ENCODE results near the gene GALNT11. TPM values are rescaled to one million over a fixed set of nuclear protein-coding genes. Genes with fewer than 3 reads are reported as not detected.
A peak's percentile ranks its signal among the peaks of the same experiment; 100 is the strongest.
"Not testable (repeated sequence)": the region's sequence is repeated elsewhere in the genome, so short reads cannot be mapped to it uniquely, and the experiment has no call there.

GALNT11 gene
- total and polyA plus RNA-seq, 9 of the 15 experiments (the other 6 are each of a cell fraction or from before 2014, with no cell fraction given), result 8.2 to 59.5 (median 36.5) TPM

DNA sequence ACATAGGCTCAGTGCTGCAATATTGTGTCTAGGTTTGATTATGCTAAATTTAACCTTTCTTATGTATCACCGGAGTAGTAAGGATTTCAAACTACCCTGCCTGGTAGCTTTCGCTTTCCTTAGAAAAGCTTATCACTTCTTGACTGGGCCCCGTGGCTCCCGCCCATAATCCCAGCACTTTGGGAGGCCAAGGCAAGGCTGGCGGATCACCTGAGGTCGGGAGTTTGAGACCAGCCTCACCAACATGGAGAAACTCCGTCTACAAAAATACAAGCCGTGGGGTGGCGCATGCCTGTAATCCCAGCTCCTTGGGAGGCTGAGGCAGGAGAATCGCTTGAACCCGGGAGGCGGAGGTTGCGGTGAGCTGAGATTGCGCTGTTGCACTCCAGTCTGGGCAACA, 49.9 kb downstream of the GALNT11 start:
- H4K20me1 ChIP-seq (replicated peaks; ENCODE audit: control insufficient read depth, insufficient read depth, low read length); in situ Hi-C loops (cut with MboI); H3K27ac ChIP-seq (ENCODE audit: extremely low read depth, low read depth, low read length); H3K27me3 ChIP-seq (ENCODE audit: control insufficient read depth in 2 of 2, insufficient read depth in 2 of 2, low read length in 2 of 2); BruUV-seq (replicated peaks); H3K4me3 ChIP-seq; H2AFZ ChIP-seq (ENCODE audit: low read depth, low read length); H3K36me3 ChIP-seq (ENCODE audit: control insufficient read depth, insufficient read depth, low read length); H3K79me2 ChIP-seq (ENCODE audit: control insufficient read depth, insufficient read depth, low read length); ATAC-seq; CTCF ChIA-PET (ENCODE audit: low intra/inter-chr PET ratio); H3K9ac ChIP-seq (ENCODE audit: insufficient read depth in 1 of 2, low read depth in 2 of 2, low read length in 2 of 2); DNase-seq (ENCODE audit: extremely low read depth in 1 of 4, low spot score in 3 of 4); H3K4me1 ChIP-seq (replicated peaks in 1 of 2; ENCODE audit: control insufficient read depth in 2 of 2, insufficient read depth in 2 of 2, low read length in 2 of 2); H3K9me3 ChIP-seq (replicated peaks; ENCODE audit: control insufficient read depth, insufficient read depth, low read depth, low read length); intact Hi-C loops (cut with micrococcal nuclease); H3K4me2 ChIP-seq (ENCODE audit: insufficient read depth, low read length); FAIRE-seq; H3K9me1 ChIP-seq (ENCODE audit: control insufficient read depth, insufficient read depth, low read length): not testable (repeated sequence)
- POLR2A ChIA-PET, result interaction anchor here (0.7 to 0.8 kb wide), 2 partner anchors 25 to 35 kb away, joined by 3 to 4 read pairs; no protein-coding TSS in a partner anchor
- WGBS (ENCODE audit: insufficient coverage, low coverage, missing lambda C conversion rate), result 79% methylated on average over 14 of the region's 14 CpGs

DNA sequence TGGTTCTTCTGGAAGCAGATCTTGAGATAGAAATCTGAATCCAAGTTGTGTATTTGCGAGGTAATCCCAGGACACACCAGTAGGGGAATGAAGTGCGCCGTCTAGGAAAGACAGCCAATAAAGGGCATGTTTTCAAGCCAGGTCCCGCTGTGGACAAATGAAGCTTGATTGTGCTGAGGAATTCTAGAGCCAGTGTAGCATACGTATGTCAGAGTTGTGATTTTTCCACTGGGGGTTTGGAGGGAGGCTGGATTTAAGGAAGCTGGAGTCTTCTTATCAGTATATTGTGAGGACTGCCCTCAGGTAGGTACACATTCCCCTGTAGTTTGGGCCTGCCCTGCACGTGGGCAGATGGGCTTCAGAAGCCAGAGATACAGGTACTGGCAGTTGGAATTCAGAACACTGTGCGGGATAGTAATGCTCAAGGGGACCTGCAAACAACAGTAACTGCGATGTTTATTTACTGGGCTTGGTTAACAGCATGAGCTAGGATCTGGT, 50.9 kb downstream of the GALNT11 start:
- intact Hi-C loops (cut with micrococcal nuclease) (no loop called here), in situ Hi-C loops (cut with MboI) (no loop called here)
- WGBS (ENCODE audit: insufficient coverage, low coverage, missing lambda C conversion rate), result 56% methylated on average over 8 of the region's 8 CpGs
- no peak overlapping the region for H3K27ac ChIP-seq (ENCODE audit: extremely low read depth, low read depth, low read length)
- no peak overlapping the region for H3K4me2 ChIP-seq (ENCODE audit: insufficient read depth, low read length)
- H4K20me1 ChIP-seq (replicated peaks; ENCODE audit: control insufficient read depth, insufficient read depth, low read length), result peaks cover 5% of the 10 kb centered on the region; the same call in 1 of the 2 replicates
- H3K4me3 ChIP-seq, result no peak overlapping the region
- no TSS peak for BruUV-seq (replicated peaks)
- DNase-seq (ENCODE audit: extremely low read depth in 1 of 4, low spot score in 3 of 4) (peak; percentile 58 to 68 (median 64)), FAIRE-seq (peak; percentile 78), ATAC-seq (peak; percentile 94)
- ChIA-PET CTCF (ENCODE audit: low intra/inter-chr PET ratio) (interaction anchor here (0.6 kb wide), 1 partner anchor 26 kb away, joined by 4 read pairs; no protein-coding TSS in a partner anchor), POLR2A (interaction anchor here (0.5 kb wide), 1 partner anchor 559 kb away, joined by 3 read pairs; no protein-coding TSS in a partner anchor)
- no peak overlapping the region for H3K9ac ChIP-seq (ENCODE audit: insufficient read depth in 1 of 2, low read depth in 2 of 2, low read length in 2 of 2)
- no peak overlapping the region for H2AFZ ChIP-seq (ENCODE audit: low read depth, low read length)
- H3K9me3 ChIP-seq (replicated peaks; ENCODE audit: control insufficient read depth, insufficient read depth, low read depth, low read length), result no peaks in the 10 kb centered on the region
- peaks cover 4% of the 10 kb centered on the region; the same call in 1 of the 3 replicates for H3K79me2 ChIP-seq (ENCODE audit: control insufficient read depth, insufficient read depth, low read length)
- H3K9me1 ChIP-seq (ENCODE audit: control insufficient read depth, insufficient read depth, low read length), result no peaks in the 10 kb centered on the region
- no peaks in the 10 kb centered on the region for H3K36me3 ChIP-seq (ENCODE audit: control insufficient read depth, insufficient read depth, low read length)
- no peaks in the 10 kb centered on the region for H3K27me3 ChIP-seq (ENCODE audit: control insufficient read depth in 2 of 2, insufficient read depth in 2 of 2, low read length in 2 of 2)
- H3K4me1 ChIP-seq (replicated peaks in 1 of 2; ENCODE audit: control insufficient read depth in 2 of 2, insufficient read depth in 2 of 2, low read length in 2 of 2), result no peaks in the 10 kb centered on the region; a peak in 1 of 5 replicates
- TF ChIP-seq RCOR1 (IDR thresholded peaks at IDR 0.05; ENCODE audit: borderline replicate concordance in 1 of 2, low read depth in 2 of 2, low read length in 2 of 2) (0 out of 4 replicates have a peak, but pooled peaks of 1 of the 2 experiments have one; percentile 13), KLF16 (IDR thresholded peaks at IDR 0.05) (0 out of 2 replicates have a peak, but pooled peaks have one; percentile 13), RBFOX2 (IDR thresholded peaks at IDR 0.05; ENCODE audit: low read depth, low read length) (no peak), ZNF76 (CRISPR knock-in tag; IDR thresholded peaks at IDR 0.05; ENCODE audit: borderline replicate concordance) (no peak), ZKSCAN8 (CRISPR knock-in tag; IDR thresholded peaks at IDR 0.05) (no peak), FOXK2 (conservative IDR thresholded peaks at IDR 0.05 in 1 of 2, IDR thresholded peaks at IDR 0.05 in 1 of 2; ENCODE audit: low read depth in 2 of 2) (0 out of 4 replicates have a peak, but pooled peaks of 1 of the 2 experiments have one; percentile 30), CHD4 (IDR thresholded peaks at IDR 0.05; ENCODE audit: insufficient read depth, insufficient replicate concordance, low read depth, low read length, poor library complexity, severe bottlenecking) (no peak), PURB (CRISPR knock-in tag; IDR thresholded peaks at IDR 0.05; ENCODE audit: low read depth) (no peak), RAD21 (CRISPR knock-in tag; conservative IDR thresholded peaks at IDR 0.05 in 1 of 2, IDR thresholded peaks at IDR 0.05 in 1 of 2) (peak in 1 of 2 experiments; percentile 56; a peak in 2 of 4 replicates), GATA2 (CRISPR knock-in tag; IDR thresholded peaks at IDR 0.05) (peak; percentile 42), ZNF239 (CRISPR knock-in tag; IDR thresholded peaks at IDR 0.05) (no peak), POU5F1 (IDR thresholded peaks at IDR 0.05; ENCODE audit: borderline replicate concordance, low read depth, low read length, partially characterized antibody) (no peak)
- TF ChIP-seq, protein P1, sequence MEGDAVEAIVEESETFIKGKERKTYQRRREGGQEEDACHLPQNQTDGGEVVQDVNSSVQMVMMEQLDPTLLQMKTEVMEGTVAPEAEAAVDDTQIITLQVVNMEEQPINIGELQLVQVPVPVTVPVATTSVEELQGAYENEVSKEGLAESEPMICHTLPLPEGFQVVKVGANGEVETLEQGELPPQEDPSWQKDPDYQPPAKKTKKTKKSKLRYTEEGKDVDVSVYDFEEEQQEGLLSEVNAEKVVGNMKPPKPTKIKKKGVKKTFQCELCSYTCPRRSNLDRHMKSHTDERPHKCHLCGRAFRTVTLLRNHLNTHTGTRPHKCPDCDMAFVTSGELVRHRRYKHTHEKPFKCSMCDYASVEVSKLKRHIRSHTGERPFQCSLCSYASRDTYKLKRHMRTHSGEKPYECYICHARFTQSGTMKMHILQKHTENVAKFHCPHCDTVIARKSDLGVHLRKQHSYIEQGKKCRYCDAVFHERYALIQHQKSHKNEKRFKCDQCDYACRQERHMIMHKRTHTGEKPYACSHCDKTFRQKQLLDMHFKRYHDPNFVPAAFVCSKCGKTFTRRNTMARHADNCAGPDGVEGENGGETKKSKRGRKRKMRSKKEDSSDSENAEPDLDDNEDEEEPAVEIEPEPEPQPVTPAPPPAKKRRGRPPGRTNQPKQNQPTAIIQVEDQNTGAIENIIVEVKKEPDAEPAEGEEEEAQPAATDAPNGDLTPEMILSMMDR (IDR thresholded peaks at IDR 0.05 in 2 of 3, conservative IDR thresholded peaks at IDR 0.05 in 1 of 3; ENCODE audit: insufficient read depth in 2 of 3, low read depth in 1 of 3, low read length in 3 of 3), result peak; percentile 75 to 80 (median 76)
